GM19328 (cell line): ENCODE results near the gene ANO10.

Source experiments
- ATAC-seq: cut with Tn5 transposase; IDR thresholded peaks from one replicate; pipeline ENCODE4 v1.9.1; 2021; ENCODE audit warnings: mild to moderate bottlenecking, moderate library complexity; ENCODE audit not compliant: unreplicated experiment

The ANO10 gene

DNA sequence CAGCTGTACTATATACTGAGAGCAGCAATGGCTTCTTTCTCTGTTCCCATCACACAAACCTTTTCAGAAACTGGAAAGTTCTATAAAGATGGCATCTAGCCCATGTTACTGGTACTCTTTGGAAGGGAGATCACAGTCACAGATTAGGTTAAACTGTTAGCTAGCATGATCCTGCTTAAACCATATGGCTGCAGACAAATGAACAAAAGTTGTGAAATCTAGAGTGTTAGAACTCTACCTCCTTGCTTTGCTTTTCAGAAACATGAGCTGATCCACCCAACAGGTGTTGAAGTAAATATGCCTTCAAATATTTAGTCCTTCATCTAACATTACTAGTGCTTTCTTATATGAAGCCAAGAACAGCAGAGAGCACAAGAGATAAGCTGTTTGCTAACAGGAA, 232.9 kb downstream of the ANO10 start:
- no peak for ATAC-seq

DNA sequence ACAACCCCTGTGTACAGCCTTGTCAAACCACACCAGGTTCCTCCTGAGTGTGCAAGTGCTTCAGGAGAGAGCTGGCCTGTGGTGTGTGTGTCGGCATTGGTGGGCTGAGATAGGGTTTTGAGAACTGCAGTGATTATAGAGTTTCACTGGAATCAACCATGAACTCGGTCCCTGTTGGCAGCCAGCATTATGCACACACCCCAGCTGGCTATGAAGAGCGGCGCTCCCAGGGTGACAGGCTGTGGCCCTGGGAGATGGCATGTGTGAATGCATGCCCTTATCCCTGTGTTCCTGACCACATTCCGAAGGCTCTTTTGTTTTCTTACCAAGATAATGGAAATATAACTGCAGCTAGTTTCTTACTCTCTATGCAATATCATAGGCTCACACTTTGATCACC, 233.6 kb downstream of the ANO10 start:
- no peak for ATAC-seq

DNA sequence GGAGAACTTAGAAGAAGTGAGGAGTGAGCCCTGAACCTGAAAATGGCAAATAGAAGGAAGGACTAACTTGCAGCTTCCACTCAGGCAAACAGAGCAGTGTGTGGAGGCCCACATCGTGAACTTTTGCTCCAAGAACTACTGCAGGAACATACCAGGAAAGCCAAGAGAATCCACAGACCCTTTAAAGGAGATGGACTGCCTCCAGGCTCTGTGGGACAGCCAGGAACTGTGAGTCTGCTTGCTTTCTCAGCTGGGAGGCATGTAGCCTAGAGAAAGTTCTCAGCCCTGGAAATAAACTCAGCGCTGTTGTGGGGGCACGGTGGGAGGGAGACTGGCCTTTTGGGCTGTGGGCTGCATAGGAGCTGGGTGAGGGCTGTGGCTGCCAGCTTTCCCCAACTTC, 242.5 kb downstream of the ANO10 start:
- ATAC-seq, result no peak

DNA sequence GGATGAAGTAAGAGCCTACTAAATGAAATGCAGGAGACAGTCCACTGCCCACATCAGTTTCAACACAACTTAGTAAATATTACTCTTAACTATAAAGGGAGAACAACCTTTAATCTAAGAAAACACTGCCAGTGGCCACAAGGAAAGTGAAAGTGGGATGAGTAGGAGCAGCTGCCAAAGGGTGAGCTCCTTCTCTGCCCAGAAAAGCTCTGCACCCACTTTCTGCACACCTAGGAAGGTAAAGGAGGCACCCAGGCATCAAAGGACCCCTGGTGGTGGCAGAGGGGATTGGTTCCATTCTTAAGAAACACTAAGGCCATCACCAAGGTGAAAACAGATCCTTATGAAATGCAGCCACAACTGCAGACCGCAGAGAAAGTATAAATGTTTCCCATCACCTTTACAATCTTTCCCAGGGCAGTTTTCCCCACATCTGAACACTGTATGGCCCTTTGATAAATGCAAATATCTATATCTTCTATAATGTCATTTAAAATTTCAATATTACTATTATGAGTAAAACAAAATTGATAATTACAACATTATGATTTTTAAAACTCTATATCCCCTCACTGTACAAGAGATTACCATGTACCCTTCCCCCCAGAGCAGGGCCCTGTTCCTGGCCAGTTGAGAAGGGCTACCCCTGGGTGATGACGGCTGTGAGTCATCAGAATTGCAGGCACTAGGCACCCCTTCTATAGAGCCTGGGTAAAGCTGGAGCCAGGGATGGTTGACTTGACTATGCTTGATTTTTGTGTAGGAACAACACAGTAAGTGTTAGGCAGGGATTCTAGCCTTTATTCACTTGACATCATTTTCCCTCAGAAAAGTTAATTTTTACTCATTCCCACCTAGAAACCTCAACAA, 243.5 kb downstream of the ANO10 start:
- ATAC-seq, result peak; percentile 65

DNA sequence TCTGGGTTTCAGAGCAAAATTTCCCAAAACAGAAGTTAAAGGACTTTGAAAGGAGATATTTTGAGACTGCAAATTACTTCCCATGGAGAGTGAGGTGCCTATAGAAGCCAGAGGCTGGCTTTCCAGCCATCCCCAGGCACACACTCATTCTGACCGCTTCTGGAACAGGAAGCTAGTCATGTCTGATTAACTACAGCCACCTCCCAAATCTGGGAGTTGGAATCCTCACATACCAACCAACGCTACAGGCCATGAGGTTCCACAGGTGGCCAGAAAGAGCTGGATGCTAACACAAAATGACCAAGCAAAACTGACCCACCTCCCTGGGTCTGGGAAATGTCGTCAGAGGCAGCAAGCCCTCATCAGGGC, 248.3 kb downstream of the ANO10 start:
- no peak for ATAC-seq

DNA sequence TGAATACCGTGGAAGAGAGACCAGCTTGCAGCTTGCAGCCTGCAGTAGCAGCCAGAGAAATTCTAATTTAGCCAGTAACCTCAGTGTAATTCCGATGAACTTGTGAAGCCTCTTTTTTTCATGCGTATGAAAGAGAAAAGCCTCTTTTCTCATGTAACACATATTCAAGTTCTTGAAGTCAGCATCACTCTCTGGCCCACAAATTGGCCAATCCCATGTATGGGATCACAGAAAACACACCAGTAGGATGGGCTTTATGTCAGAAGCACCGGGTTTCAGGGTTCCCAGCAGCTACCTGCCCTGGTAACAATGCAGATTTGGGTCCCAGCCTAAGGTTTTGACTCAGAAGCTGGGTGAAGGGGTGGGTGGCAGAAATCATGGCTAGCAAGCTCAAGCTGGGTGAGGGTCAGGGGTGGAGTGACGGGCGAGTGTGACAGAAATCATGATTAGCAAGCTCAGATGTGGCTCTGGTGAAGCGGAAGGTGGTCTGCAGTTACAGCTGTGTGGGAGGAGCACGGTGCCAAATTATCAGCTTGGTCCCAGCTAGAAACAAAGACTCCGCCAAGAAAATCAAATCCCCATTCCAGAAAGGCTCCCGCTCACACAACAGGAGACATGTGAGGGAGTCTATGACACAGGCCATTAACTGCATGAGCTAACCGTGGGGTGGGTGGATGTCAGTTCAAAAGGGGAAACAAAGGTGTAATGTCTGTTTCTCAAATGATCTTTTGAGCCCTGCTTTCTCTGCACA, 248.8 kb downstream of the ANO10 start:
- no peak for ATAC-seq

DNA sequence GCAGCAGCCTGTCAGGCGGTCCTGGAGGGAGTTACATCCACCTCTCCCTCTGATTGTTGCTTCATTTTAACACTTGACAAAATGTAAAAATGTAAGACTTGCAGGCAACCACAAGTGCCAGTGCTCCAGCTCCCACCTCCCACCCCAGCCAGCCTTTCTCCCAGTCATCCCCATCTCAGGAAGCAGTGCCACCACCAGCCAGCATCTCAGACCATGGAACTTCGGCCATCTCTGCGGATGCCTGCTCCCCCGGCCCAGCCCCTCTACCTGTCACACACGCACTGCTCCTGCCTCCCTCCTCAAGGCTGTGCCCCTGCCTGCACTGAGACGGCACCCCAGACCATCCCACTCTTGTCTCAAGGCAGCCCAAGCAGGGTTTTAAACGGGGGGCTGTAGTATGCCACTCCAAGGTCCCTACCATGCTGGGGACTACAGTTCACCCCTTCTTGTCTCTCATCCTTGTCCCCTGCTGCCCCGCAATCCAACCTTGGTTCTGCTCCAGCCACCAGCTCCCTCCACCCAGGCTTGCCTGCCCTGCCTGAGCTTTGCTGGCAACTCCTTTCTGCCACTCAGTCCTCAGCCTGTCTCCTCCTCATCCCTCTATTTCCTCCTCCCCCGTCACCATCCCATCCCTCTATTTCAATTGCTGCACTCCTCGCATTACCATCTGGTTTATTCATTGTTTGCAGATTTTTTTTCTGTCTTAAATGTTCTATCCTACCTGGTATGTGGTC, 249.6 kb downstream of the ANO10 start:
- no peak for ATAC-seq

DNA sequence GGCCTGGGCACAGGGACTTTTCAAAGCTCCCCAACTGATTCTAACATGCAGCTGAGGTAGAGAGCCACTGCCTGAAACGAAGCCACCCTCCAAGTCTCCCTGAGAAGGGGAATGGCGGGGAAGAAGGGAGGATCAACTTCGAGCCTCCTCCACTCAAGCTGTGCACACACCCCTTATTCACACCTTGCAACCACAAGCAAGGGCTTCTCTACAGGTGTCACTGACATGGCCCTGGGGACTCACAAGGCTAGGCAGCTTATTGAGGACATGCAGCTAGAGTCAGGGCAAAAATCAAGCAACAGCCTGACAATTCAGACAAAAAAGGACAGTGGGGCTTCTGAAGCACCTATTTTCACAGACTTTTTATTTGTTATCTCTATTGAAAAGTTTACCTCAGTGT, 250.3 kb downstream of the ANO10 start:
- no peak for ATAC-seq

DNA sequence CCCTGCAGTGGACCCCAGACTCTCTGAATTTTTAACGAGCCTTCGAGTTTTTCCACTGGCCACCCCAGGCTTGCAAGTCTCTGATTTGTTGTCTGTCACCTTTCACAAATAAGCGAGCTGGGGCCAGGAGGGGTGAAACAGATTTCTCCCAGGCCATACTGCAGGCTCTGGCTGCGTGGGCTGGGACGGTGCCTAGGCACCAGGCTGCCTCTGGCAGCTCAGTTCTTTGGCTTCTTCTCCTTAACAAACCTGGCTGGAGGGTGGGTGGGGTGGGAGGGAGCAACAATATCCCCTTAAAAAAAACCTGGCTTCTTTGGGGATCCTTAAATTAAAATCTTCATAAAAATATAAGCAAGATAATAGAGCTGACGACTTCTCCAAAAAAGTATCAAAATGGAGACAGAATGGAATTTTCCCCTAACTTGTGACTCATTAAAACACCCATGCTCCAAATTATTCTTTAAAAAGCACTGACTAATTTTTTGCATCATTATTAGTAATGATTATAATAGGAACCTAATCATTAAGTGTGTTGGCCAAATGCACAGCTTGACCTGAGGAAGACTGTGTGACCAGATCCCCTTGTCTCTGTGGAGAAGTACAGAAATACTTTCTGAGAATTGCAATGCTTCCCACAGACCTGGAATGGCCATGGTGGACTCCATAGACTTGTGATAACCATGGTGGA, 251.4 kb downstream of the ANO10 start:
- ATAC-seq, result no peak

DNA sequence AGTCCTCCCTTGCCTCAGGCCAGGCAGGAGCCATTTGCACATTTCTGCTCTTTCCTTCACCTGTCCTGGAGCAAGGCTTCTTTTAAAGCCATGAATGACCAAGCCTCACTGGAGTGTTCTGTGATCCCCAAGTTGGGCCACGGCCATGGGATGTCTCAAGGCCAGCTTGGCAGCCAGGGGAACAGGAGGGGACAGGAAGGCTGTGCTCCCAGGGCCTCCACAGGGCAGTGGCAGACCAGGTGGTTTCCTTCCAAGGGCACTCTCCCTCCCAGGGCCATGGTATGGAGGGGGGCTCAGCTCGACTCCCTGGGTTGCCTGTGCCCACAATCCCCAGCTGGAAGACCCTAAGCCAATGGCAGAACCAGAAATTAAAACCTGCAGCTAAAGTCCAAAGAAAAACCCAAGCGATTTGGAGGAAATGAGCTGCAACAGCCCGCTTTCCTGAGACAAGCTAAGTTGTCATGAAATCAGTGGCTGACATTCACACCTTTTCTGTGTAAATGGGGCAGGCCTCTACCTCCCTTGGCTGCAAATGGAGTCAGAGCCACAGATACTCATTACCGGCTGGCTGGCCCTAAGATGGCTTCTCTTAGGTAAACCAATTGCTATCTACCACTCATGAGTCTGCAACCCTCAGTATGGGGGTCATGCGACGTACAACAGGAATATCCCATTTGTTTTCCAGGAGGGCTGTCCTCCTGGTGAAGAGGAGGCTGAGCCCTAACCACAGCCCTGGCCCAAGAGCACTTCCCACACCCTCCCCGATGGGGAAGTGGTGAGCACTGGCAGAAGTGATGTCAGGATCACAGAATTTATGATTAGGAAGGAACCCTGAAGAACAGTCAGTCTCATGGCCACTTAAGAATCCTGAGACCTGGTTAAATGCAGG, 252.2 kb downstream of the ANO10 start:
- no peak for ATAC-seq

DNA sequence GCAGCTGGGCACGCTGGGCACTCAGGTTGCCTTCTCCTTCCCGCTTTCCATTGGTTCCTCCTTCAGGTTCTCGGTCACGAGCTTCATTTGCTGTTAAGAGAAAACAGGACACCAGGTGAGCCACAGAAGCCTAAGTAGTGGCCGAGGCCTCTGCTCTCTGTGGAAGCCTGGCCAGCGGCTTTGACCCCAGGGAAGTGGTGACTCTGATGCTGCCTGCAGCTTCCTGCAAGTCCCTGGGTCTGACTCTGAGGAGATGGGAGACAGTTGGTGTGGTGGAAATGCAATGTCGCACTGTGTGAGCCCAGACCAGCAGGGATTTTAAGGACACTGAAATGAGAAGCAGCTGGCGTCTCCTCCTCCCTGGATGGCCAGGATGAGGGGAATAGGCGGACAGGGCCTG, 254.9 kb downstream of the ANO10 start:
- no peak for ATAC-seq

DNA sequence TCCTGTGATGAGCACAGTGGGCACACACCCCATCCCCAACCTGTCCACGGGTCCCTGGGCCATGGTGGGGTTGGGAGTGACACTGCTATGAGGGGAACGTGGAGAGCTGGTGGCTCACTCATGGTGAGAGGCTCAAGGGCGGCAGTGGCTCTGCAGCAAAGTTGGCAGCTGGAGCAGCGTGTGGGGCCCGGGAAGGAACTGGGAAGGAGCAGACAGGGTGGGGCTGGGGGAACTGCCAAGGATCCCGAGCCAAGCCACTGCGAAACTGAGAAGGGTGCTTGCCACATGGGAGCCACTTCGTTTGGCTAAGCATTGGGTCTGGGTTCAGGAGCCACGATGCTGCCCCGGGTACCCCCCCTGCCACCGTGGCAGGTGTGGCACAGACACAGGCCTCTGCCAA, 255.3 kb downstream of the ANO10 start:
- no peak for ATAC-seq

DNA sequence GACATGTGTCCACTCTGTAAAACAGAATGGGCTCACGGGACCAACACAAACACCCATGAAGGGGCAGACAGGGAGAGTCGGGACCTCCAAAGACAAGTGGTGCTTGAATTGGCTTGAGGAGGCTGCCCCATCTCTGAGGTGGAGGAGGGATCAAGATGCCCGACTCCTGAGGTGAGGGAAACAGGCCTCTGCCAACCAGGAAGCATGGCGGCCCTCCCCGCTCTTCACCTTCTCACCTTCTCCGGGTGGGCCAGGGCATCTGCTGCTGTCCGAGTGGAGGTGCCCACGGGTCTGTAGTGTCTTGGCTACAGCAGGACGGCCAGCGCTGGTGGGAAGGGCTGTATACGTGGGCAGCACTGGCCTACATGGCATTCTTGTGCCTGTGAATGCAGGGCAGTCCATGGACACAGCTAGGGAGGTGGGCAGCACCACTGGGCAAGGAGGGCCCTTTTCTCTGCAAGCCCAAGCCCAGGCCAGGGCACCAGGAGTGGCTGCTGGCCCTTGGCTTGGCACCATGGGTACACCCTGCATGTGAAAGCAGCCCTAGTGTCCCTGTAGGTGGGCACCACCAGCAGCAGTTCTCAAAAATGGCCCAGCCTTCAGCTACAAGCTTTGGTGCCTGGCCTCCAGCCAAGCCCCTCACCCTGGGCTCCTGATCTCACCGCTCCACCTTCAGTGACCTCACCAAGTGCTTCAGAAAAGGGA, 256.1 kb downstream of the ANO10 start:
- no peak for ATAC-seq

DNA sequence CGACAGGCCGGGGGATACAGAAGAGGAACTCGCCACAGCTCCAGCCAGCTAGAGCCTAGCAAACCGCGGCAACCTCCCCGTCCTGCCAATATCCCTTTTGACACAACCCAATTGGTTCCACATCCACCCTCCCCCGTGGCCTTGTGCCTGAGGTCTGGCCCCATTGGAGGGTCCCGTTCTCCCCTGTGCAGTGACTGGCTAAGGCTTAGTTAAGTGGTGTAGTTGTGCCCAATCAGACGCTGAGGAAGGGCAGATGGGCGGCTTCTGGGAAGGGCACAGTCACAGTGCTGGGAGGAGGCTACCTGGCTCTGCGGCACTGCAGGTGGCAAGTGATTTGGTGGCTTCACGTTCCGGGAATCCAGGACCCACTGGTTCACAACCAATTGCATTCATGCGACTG, 256.9 kb downstream of the ANO10 start:
- ATAC-seq, result no peak

DNA sequence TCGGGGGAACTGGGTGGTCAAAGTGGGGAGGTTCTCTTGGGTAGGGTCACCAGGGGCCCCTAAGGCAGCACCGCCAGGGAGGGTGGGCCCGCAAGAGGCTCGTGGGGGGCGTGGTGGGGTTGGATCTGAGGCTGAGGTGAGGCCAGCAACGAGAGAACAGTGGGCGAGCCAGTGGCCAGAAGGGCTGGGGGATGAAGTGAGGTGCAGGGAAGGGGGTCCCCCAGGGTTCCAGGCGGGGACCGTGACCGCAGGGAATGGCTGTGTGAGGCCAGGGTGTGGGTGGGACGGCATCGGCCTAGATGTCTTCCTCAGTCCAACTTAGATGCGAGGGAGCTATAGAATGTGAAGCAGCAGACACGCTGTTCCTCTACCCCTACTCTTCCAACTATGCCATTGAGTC, 257.3 kb downstream of the ANO10 start:
- ATAC-seq, result no peak

DNA sequence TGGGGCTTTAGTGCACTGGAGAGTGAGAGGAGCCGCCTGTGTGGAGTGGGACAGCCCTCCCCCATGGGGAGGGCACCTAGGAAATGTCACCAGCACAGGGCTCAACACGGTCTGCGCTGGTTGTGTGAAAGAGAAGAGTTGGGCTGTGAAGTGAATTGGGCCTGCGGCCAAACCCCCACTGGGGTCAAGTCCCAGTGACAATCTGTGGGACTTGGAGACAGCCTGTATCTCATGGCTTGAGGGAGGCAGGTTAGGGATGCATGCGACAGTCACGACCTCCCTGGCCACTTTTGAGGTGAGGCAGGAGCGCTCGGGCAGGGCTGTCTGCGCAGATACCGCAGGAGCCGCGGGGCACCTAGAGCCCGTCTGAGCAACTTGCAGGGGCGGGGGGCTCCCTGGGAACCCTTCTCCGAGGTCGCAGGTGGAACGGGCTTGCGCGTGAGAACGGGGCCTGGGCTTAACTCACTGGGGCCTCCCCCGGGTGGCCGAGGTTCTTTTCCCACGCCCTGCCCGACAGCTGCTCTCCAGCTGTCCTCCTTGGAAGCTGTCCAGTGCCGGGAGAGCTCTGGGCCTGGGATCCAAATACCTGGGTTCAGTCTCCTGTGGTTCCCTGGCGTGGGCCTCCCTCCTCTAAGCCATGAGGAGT, 258.1 kb downstream of the ANO10 start:
- ATAC-seq, result no peak

DNA sequence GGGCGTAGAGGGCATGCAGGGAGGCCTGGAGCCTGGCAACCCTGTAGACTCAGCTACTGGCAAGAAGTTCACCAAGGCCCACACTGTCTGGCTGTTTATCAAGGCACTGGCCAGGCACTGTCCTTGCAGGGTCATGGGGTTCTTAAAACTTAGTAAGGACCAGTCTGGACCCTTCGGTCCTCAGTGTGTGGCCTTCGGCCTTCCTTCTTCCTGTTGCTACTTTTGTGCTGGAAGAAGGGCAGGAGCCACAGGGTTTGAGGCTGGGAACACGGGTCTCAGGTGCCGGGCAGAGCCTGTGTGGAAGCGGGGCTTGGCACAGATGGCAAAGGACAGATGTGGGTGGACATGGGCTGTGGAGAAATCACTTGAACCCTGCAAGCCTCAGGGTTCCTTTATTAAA, 258.9 kb downstream of the ANO10 start:
- no peak for ATAC-seq

DNA sequence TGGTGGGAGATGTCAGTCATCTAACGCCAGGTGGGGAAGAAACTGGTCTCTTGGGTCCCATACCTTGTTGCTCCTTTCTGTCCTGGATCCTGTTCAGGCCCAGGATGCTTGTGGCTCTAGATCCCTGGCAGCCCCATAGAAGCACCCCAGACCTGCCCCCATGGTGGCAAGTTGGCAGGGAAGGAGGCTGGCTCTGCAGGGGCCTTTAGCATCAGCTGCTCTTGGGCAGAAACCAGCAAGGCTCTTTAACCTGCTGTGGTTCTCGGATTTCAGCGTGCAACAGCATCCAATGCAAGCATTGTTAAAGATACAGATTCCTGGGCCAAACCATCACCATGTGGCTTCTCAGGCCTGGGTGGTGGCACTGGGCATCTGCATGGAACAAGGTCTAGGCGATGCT, 259.6 kb downstream of the ANO10 start:
- ATAC-seq, result no peak

DNA sequence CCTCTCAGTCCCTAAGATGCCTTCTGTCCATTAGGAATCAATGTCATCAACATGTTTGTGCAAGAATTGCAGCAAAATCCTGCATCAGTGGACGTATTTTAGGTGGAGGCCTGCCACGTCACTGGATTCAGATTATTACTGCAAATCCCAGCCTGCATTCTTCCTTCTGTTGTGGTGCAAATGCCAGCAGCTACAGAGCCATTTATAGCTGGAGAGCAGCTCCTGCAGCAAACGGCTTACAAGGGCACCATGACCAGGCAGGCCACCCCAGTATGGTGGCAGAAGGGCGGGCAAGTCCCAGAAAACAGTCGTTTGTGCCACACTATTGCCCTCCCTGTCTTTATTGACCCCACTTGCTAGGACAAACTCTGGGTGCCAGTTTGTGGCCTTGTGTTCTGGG, 260.7 kb downstream of the ANO10 start:
- no peak for ATAC-seq
